ENCODE results near the gene C14orf180. TPM values are rescaled to one million over a fixed set of nuclear protein-coding genes. Genes with fewer than 3 reads are reported as not detected.

The C14orf180 gene
- total RNA-seq, 1 experiment from 2014 or later, result not detected

DNA sequence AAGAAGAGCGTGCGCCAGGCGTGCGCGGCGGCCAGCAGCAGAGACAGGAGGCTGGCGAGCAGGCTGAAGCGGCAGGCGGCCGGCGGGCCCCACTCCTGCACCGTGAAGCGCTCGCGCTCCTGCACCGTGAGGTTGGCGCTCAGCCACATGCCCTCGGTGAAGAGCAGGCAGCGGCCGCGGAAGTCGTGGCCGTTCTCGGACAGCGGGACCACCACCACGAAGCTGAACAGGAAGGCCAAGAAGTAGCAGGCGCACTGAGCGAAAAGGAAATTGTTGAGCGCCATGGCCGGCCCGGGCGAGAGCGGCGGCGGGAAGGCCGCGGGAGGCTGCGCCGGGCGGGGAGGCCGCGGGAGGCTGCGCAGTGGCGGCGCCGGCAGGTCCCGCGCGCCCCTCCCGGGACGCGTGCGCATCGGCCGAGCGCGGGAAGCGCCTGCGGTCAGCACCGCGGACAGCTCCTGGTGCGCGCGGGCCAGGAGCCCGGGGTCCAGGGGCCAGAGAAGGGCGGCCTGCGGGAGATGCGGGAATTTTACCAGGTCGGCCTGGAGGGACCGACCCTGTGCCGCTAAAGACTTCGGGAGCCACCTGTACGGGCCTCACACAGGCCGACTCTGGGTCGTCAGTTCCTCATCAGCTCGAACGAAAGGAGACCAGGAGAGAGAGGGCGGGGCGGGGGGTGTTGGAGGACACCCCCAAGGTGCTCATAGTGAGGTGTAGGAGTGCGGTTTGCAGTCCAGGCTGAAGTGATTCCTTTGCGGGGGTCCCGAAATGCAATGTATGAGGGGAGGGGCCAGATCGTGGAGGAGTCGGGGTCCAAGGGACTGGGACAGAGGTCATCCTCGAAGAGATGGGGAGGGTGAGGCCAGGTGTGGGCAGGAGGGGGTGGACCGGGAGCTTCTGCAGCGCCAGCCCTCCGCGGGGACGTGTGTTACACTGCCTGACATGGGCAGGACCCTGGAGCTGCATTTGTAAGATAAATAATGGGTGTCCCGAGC, 25.2 kb downstream of the C14orf180 start, which contains the start of gene TMEM179 (continued):
- TF ChIP-seq, protein P1, sequence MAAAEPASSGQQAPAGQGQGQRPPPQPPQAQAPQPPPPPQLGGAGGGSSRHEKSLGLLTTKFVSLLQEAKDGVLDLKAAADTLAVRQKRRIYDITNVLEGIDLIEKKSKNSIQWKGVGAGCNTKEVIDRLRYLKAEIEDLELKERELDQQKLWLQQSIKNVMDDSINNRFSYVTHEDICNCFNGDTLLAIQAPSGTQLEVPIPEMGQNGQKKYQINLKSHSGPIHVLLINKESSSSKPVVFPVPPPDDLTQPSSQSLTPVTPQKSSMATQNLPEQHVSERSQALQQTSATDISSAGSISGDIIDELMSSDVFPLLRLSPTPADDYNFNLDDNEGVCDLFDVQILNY (CRISPR knock-in tag; IDR thresholded peaks at IDR 0.05), result peak; percentile 95
- TF ChIP-seq, protein P2, sequence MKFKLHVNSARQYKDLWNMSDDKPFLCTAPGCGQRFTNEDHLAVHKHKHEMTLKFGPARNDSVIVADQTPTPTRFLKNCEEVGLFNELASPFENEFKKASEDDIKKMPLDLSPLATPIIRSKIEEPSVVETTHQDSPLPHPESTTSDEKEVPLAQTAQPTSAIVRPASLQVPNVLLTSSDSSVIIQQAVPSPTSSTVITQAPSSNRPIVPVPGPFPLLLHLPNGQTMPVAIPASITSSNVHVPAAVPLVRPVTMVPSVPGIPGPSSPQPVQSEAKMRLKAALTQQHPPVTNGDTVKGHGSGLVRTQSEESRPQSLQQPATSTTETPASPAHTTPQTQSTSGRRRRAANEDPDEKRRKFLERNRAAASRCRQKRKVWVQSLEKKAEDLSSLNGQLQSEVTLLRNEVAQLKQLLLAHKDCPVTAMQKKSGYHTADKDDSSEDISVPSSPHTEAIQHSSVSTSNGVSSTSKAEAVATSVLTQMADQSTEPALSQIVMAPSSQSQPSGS (CRISPR knock-in tag; IDR thresholded peaks at IDR 0.05; ENCODE audit: borderline replicate concordance, low read depth), result peak; percentile 29; the same call in 1 of the 2 replicates
- TF ChIP-seq, protein P3, sequence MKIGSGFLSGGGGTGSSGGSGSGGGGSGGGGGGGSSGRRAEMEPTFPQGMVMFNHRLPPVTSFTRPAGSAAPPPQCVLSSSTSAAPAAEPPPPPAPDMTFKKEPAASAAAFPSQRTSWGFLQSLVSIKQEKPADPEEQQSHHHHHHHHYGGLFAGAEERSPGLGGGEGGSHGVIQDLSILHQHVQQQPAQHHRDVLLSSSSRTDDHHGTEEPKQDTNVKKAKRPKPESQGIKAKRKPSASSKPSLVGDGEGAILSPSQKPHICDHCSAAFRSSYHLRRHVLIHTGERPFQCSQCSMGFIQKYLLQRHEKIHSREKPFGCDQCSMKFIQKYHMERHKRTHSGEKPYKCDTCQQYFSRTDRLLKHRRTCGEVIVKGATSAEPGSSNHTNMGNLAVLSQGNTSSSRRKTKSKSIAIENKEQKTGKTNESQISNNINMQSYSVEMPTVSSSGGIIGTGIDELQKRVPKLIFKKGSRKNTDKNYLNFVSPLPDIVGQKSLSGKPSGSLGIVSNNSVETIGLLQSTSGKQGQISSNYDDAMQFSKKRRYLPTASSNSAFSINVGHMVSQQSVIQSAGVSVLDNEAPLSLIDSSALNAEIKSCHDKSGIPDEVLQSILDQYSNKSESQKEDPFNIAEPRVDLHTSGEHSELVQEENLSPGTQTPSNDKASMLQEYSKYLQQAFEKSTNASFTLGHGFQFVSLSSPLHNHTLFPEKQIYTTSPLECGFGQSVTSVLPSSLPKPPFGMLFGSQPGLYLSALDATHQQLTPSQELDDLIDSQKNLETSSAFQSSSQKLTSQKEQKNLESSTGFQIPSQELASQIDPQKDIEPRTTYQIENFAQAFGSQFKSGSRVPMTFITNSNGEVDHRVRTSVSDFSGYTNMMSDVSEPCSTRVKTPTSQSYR (CRISPR knock-in tag; IDR thresholded peaks at IDR 0.05), result no peak; the same call in none of the 2 replicates
- TF ChIP-seq IRF2 (CRISPR knock-in tag; IDR thresholded peaks at IDR 0.05; ENCODE audit: borderline replicate concordance, low read depth), result no peak
- TF ChIP-seq, protein P4, sequence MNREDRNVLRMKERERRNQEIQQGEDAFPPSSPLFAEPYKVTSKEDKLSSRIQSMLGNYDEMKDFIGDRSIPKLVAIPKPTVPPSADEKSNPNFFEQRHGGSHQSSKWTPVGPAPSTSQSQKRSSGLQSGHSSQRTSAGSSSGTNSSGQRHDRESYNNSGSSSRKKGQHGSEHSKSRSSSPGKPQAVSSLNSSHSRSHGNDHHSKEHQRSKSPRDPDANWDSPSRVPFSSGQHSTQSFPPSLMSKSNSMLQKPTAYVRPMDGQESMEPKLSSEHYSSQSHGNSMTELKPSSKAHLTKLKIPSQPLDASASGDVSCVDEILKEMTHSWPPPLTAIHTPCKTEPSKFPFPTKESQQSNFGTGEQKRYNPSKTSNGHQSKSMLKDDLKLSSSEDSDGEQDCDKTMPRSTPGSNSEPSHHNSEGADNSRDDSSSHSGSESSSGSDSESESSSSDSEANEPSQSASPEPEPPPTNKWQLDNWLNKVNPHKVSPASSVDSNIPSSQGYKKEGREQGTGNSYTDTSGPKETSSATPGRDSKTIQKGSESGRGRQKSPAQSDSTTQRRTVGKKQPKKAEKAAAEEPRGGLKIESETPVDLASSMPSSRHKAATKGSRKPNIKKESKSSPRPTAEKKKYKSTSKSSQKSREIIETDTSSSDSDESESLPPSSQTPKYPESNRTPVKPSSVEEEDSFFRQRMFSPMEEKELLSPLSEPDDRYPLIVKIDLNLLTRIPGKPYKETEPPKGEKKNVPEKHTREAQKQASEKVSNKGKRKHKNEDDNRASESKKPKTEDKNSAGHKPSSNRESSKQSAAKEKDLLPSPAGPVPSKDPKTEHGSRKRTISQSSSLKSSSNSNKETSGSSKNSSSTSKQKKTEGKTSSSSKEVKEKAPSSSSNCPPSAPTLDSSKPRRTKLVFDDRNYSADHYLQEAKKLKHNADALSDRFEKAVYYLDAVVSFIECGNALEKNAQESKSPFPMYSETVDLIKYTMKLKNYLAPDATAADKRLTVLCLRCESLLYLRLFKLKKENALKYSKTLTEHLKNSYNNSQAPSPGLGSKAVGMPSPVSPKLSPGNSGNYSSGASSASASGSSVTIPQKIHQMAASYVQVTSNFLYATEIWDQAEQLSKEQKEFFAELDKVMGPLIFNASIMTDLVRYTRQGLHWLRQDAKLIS (CRISPR knock-in tag; IDR thresholded peaks at IDR 0.05; ENCODE audit: borderline replicate concordance), result no peak
- TF ChIP-seq, protein P5, sequence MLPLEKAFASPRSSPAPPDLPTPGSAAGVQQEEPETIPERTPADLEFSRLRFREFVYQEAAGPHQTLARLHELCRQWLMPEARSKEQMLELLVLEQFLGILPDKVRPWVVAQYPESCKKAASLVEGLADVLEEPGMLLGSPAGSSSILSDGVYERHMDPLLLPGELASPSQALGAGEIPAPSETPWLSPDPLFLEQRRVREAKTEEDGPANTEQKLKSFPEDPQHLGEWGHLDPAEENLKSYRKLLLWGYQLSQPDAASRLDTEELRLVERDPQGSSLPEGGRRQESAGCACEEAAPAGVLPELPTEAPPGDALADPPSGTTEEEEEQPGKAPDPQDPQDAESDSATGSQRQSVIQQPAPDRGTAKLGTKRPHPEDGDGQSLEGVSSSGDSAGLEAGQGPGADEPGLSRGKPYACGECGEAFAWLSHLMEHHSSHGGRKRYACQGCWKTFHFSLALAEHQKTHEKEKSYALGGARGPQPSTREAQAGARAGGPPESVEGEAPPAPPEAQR (CRISPR knock-in tag; IDR thresholded peaks at IDR 0.05), result no peak
- TF ChIP-seq EMX1 (CRISPR knock-in tag; IDR thresholded peaks at IDR 0.05), result no peak
- TF ChIP-seq ZNF121 (CRISPR knock-in tag; IDR thresholded peaks at IDR 0.05), result peak; percentile 73

DNA sequence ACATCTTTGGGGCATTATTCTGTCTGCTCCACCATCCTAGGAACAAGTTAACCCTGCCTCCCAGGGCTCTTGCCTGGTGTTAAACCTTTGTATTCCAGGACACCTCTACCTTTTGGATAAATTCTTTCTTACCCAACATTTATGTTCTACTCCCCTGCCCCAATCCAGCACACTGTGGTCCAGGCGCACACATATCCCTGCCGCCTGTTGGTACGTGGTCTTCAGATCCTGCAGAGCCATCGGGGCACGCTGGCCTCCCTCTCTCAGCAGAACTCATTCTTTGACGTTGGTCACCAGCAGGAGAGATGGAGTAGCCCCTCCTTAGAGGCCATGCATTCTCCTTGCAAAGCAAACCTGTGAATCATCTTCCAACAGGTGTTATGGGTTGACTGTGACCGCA, 30.1 kb downstream of the C14orf180 start:
- H3K27ac Mint-ChIP-seq, result no peak overlapping the region
- H3K27me3 Mint-ChIP-seq (ENCODE audit: low read depth), result peaks cover 35% of the 10 kb centered on the region
- H3K9me3 Mint-ChIP-seq, result peaks cover 5% of the 10 kb centered on the region; the same call in 1 of the 2 replicates
- no peak overlapping the region for H3K4me3 Mint-ChIP-seq
- H3K36me3 Mint-ChIP-seq, result no peaks in the 10 kb centered on the region
- ChIA-PET CTCF (no interaction called here), POLR2A (no interaction called here)
- no peak for DNase-seq (ENCODE audit: low spot score)
- no peak for ATAC-seq
- TF ChIP-seq, protein P6, sequence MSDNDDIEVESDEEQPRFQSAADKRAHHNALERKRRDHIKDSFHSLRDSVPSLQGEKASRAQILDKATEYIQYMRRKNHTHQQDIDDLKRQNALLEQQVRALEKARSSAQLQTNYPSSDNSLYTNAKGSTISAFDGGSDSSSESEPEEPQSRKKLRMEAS (CRISPR knock-in tag; IDR thresholded peaks at IDR 0.05), result no peak
- TF ChIP-seq ZNF416 (CRISPR knock-in tag; IDR thresholded peaks at IDR 0.05), result no peak
- TF ChIP-seq, protein P7, sequence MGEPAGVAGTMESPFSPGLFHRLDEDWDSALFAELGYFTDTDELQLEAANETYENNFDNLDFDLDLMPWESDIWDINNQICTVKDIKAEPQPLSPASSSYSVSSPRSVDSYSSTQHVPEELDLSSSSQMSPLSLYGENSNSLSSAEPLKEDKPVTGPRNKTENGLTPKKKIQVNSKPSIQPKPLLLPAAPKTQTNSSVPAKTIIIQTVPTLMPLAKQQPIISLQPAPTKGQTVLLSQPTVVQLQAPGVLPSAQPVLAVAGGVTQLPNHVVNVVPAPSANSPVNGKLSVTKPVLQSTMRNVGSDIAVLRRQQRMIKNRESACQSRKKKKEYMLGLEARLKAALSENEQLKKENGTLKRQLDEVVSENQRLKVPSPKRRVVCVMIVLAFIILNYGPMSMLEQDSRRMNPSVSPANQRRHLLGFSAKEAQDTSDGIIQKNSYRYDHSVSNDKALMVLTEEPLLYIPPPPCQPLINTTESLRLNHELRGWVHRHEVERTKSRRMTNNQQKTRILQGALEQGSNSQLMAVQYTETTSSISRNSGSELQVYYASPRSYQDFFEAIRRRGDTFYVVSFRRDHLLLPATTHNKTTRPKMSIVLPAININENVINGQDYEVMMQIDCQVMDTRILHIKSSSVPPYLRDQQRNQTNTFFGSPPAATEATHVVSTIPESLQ (CRISPR knock-in tag; IDR thresholded peaks at IDR 0.05), result no peak
- TF ChIP-seq TP53 (CRISPR knock-in tag; IDR thresholded peaks at IDR 0.05), result no peak
- peaks cover 7% of the 10 kb centered on the region for H3K4me1 Mint-ChIP-seq
